ENCODE measurements around the gene FAM241B. TPM values are rescaled to one million over a fixed set of nuclear protein-coding genes. Genes with fewer than 3 reads are reported as not detected.

Gene FAM241B
- total RNA-seq, 1 donor: not detected

Other genes starting within 250 kb of the FAM241B start
- 0.18 TPM in 1 of 2 replicates, not detected in the other for gene TACR2, start 213.3 kb upstream of the FAM241B start, total RNA-seq (ENCODE audit: low replicate concordance)
- 0.27 and 1.2 TPM in 2 replicates for gene TSPAN15, start 178.8 kb upstream of the FAM241B start, total RNA-seq (ENCODE audit: low replicate concordance)
- gene NEUROG3, start 56.8 kb upstream of the FAM241B start, total RNA-seq (ENCODE audit: low replicate concordance): not detected in 2 replicates
- 6.0 and 10.7 TPM in 2 replicates for gene COL13A1, start 171.7 kb downstream of the FAM241B start, total RNA-seq (ENCODE audit: low replicate concordance)

Data from fibroblast of the aortic adventitia (primary cell).